Breast epithelium (tissue), 4 donors: ENCODE results near the gene ATP6V1B1. TPM values are rescaled to one million over a fixed set of nuclear protein-coding genes. Genes with fewer than 3 reads are reported as not detected.

Source experiments
- DNase-seq, 2 donors: peaks; one replicate each; pipeline ENCODE4 v3.0.0-alpha.2; 2019; ENCODE audit warnings: low spot score in 2 of 2
- H3K27ac ChIP-seq, 2 donors: fragments of 200-600 bp; sonication (generic) in 1 of 2; one replicate each; pipeline ENCODE4 v1.5.1; 2016 to 2019; ENCODE audit warnings: mild to moderate bottlenecking in 1 of 2
- H3K27me3 ChIP-seq, 2 donors: fragments of 200-600 bp; sonication (generic) in 1 of 2; one replicate each; pipeline versions ENCODE4 v1.5.1 to v1.6.0; 2017 to 2019; ENCODE audit warnings: control low read depth in 1 of 2, mild to moderate bottlenecking in 1 of 2
- H3K36me3 ChIP-seq: fragments of 200-600 bp; one replicate; pipeline ENCODE4 v1.5.1; 2019
- H3K4me1 ChIP-seq, 2 donors: fragments of 200-600 bp; sonication (generic); one replicate each; pipeline ENCODE4 v1.5.1; 2016 to 2019; ENCODE audit warnings: control low read depth in 1 of 2
- H3K4me3 ChIP-seq, 3 donors: fragments of 200-600 bp; sonication (generic); 1 replicate in 2 of 3; 2 replicates in 1 of 3; pipeline ENCODE4 v1.5.1; 2016 to 2019; ENCODE audit warnings: mild to moderate bottlenecking in 3 of 3, moderate library complexity in 2 of 3
- H3K9me3 ChIP-seq, 2 donors: fragments of 200-600 bp; sonication (generic) in 1 of 2; one replicate each; pipeline ENCODE4 v1.5.1; 2016 to 2019; ENCODE audit warnings: control low read depth in 1 of 2
- CTCF ChIP-seq, 3 donors: fragments of 450-650 bp; IDR thresholded peaks; one replicate each; pipeline ENCODE4 v1.5.1; 2016 to 2017; ENCODE audit warnings: antibody characterized with exemption in 3 of 3, mild to moderate bottlenecking in 3 of 3, moderate library complexity in 3 of 3
- POLR2A ChIP-seq: fragments of 450-650 bp; IDR thresholded peaks from one replicate; pipeline ENCODE4 v1.6.1; 2016; ENCODE audit warnings: antibody characterized with exemption, mild to moderate bottlenecking, moderate library complexity
- POLR2AphosphoS5 ChIP-seq, 3 donors: sonication (generic); formaldehyde crosslinking; IDR thresholded peaks; one replicate each; pipeline ENCODE4 v1.6.1; 2017; ENCODE audit warnings: antibody characterized with exemption in 3 of 3
- intact Hi-C: fragments of 100-400 bp; cut with DNase I; formaldehyde crosslinking; loops from one replicate; pipeline ENCODE4 v1.15.1; 2023; ENCODE audit warnings: low total_unique reads
- total RNA-seq, 3 donors: library from RNA; depleted of rRNA; stranded (reverse); fragments of >200 nt; gene quantifications; one replicate each; pipeline ENCODE4 v1.1.0, GENCODE V29; 2016

The ATP6V1B1 gene
- total RNA-seq, 3 donors from 2014 or later = 1.8 to 38.2 (median 4.6) TPM

DNA sequence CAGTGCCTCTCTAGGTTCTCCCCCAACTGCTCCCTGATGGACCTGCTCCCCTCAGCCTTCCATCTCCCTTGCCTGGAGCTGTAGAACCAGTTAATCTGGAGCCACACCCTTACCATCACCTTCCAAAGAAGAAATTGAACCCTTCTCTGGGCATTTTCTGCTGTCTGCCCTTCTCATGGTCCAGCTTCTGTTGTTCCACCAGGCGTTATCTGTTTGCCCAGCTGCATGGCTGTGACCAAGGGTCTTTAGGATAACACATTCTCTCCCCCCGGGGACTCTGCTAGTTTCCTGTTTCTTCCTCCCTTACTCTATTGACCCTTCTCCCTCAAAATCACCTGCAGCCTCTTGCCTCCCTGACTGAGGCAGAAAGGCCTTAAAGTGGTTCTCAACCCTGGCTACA is 39.5 kb downstream of the ATP6V1B1 start:
- no peaks in the 10 kb centered on the region for H3K9me3 ChIP-seq

GRCh38 chr2:70977605-70978205 is 42.0 kb downstream of the ATP6V1B1 start:
- no peak for TF ChIP-seq POLR2A
- peak in 1 of 3 donors; percentile 28 for TF ChIP-seq CTCF (IDR thresholded peaks at IDR 0.05)
- peak; percentile 46 to 75 (median 50) for TF ChIP-seq POLR2AphosphoS5 (IDR thresholded peaks at IDR 0.05)
- no peaks in the 10 kb centered on the region for H3K36me3 ChIP-seq
- intact Hi-C loops = no loop called here
- H3K27ac ChIP-seq = peak overlapping the region; percentile 89 to 94
- DNase-seq = peak; percentile 45 to 66
- no peaks in the 10 kb centered on the region for H3K27me3 ChIP-seq
- peak overlapping the region; percentile 55 to 81 (median 71) for H3K4me3 ChIP-seq
- H3K9me3 ChIP-seq = no peaks in the 10 kb centered on the region
- H3K4me1 ChIP-seq = no peaks in the 10 kb centered on the region

More for the DNA sequence above, 39.5 kb downstream of the ATP6V1B1 start:
- TF ChIP-seq POLR2AphosphoS5 (IDR thresholded peaks at IDR 0.05) (no peak), POLR2A (no peak), CTCF (IDR thresholded peaks at IDR 0.05) (no peak)
- peak in 1 of 2 donors; percentile 2 for DNase-seq
- Histone ChIP-seq H3K4me3 (no peak overlapping the region), H3K27ac (no peak overlapping the region), H3K4me1 (no peaks in the 10 kb centered on the region), H3K36me3 (no peaks in the 10 kb centered on the region), H3K27me3 (no peaks in the 10 kb centered on the region)
- intact Hi-C loops = no loop called here

- peak; percentile 48 to 55 for DNase-seq
These were observed 42.9 kb downstream of the ATP6V1B1 start, which contains the start of gene ANKRD53 for GRCh38 chr2:70978341-70979179. Gene ANKRD53, plus strand, starts transcription at chr2:70978630. Its CDS starts 16 bp downstream, at chr2:70978646.

DNA sequence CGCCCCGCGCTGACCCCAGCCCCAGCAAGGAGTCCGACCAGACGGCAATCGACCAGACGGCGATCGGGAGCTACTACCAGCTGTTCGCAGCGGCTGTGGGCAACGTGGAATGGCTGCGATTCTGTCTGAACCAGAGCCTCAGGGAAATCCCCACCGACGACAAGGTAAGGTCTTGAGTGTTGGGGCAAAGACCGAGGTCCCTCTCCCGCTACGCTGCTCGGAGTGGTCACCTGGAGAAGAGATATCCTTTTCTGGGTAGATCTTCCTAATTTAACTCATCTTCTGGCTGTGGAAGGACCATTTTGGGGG is 43.4 kb downstream of the ATP6V1B1 start:
- H3K4me3 ChIP-seq = peak overlapping the region; percentile 55 to 81 (median 71)
- H3K9me3 ChIP-seq = no peaks in the 10 kb centered on the region
- H3K27me3 ChIP-seq = no peaks in the 10 kb centered on the region
- intact Hi-C loops = no loop called here
- H3K27ac ChIP-seq = peak overlapping the region; percentile 89 to 94
- H3K36me3 ChIP-seq = no peaks in the 10 kb centered on the region
- no peak for DNase-seq
- no peak for TF ChIP-seq CTCF (IDR thresholded peaks at IDR 0.05)
- TF ChIP-seq POLR2AphosphoS5 (IDR thresholded peaks at IDR 0.05) = no peak
- TF ChIP-seq POLR2A = no peak
- no peaks in the 10 kb centered on the region for H3K4me1 ChIP-seq

More at GRCh38 chr2:70978341-70979179, 42.9 kb downstream of the ATP6V1B1 start, which contains the start of gene ANKRD53:
- Histone ChIP-seq H3K4me3 (peak within 1 kb of the TSS; percentile 55 to 81 (median 71)), H3K9me3 (no peaks in the 10 kb centered on the region), H3K4me1 (no peaks in the 10 kb centered on the region), H3K27ac (peak within 1 kb of the TSS; percentile 89 to 94), H3K27me3 (no peaks in the 10 kb centered on the region), H3K36me3 (no peaks in the 10 kb centered on the region)
- TF ChIP-seq POLR2A (no peak), CTCF (IDR thresholded peaks at IDR 0.05) (no peak), POLR2AphosphoS5 (IDR thresholded peaks at IDR 0.05) (peak in 2 of 3 donors; percentile 17 to 38)
- intact Hi-C loops = no loop called here

DNA sequence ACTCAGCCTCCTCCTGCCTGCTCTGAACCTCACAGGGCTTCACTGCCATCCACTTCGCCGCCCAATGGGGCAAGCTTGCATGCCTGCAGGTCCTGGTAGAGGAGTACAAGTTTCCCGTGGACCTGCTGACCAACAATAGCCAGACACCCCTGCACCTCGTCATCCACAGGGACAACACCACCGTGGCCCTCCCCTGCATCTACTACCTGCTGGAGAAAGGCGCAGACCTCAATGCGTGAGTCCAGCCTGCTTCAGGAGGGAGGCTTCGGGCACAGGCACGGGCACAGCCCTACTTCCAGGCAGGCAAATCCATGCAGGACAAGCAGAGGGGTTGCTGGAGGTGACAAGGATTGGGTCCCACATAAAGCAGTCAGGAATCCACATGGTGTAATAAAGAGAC is 43.9 kb downstream of the ATP6V1B1 start:
- Histone ChIP-seq H3K4me1 (no peaks in the 10 kb centered on the region), H3K4me3 (peak overlapping the region in 1 of 3 donors; percentile 81), H3K27ac (peak overlapping the region; percentile 89 to 94), H3K27me3 (no peaks in the 10 kb centered on the region), H3K36me3 (no peaks in the 10 kb centered on the region), H3K9me3 (no peaks in the 10 kb centered on the region)
- DNase-seq = peak; percentile 16 to 48
- intact Hi-C loops = no loop called here
- TF ChIP-seq CTCF (IDR thresholded peaks at IDR 0.05) (no peak), POLR2A (no peak), POLR2AphosphoS5 (IDR thresholded peaks at IDR 0.05) (no peak)
